Activated CD8-positive, alpha-beta T cell treated with anti-CD3 and anti-CD28 coated beads for 36 hours (primary cell): Measurements from ENCODE around the gene SUGCT. TPM values are rescaled to one million over a fixed set of nuclear protein-coding genes. Genes with fewer than 3 reads are reported as not detected.
A peak's percentile ranks its signal among the peaks of the same experiment; 100 is the strongest.

Experiments used
- ATAC-seq: fragments of 200-7000 bp; cut with Tn5 transposase; one replicate; pipeline ENCODE4 v1.10.0; 2021; ENCODE audit warnings: mild to moderate bottlenecking, moderate library complexity
- CTCF ChIA-PET: fragments of 350-600 bp; sonication (Branson Sonifier 250); formaldehyde crosslinking; loops from one replicate; lab custom pipeline; 2021; ENCODE audit warnings: antibody characterized with exemption; lab: Charles Lee
- POLR2A ChIA-PET: fragments of 350-600 bp; sonication (Branson Sonifier 250); formaldehyde crosslinking; loops from one replicate; lab custom pipeline; 2021; ENCODE audit warnings: antibody characterized with exemption; lab: Charles Lee
- DNase-seq: peaks from one replicate; pipeline ENCODE4 v3.0.0-alpha.2; 2020
- H3K27ac Mint-ChIP-seq: one replicate; pipeline ENCODE4 v1.8.0; 2021; ENCODE audit warnings: mild to moderate bottlenecking, mixed read lengths
- H3K27me3 Mint-ChIP-seq: one replicate; pipeline ENCODE4 v1.8.0; 2021; ENCODE audit warnings: mixed read lengths
- H3K36me3 Mint-ChIP-seq: one replicate; pipeline ENCODE4 v1.8.0; 2021; ENCODE audit warnings: low read depth, mixed read lengths
- H3K4me1 Mint-ChIP-seq: one replicate; pipeline ENCODE4 v1.8.0; 2021; ENCODE audit warnings: low read depth, mixed read lengths
- H3K4me3 Mint-ChIP-seq: one replicate; pipeline ENCODE4 v1.8.0; 2021; ENCODE audit warnings: mild to moderate bottlenecking, moderate library complexity, mixed read lengths
- H3K9me3 Mint-ChIP-seq: one replicate; pipeline ENCODE4 v1.8.0; 2021; ENCODE audit warnings: mixed read lengths
- CTCF ChIP-seq: fragments of 200-600 bp; IDR thresholded peaks from one replicate; pipeline ENCODE4 v1.8.0; 2022; ENCODE audit warnings: antibody characterized with exemption, mild to moderate bottlenecking
- intact Hi-C: fragments of 100-400 bp; cut with micrococcal nuclease; formaldehyde crosslinking; loops from one replicate; pipeline ENCODE4 v1.10.0; 2022
- total RNA-seq, 2 experiments: library from RNA; stranded (reverse); gene quantifications; one replicate each; pipeline ENCODE4 v1.2.3, GENCODE V29; 2021

SUGCT gene
- total RNA-seq, 2 experiments from 2014 or later = 1.6 to 2.0 TPM

- no peak for TF ChIP-seq CTCF
- Mint-ChIP-seq H3K4me3 (no peak overlapping the region), H3K36me3 (no peaks in the 10 kb centered on the region), H3K4me1 (no peaks in the 10 kb centered on the region), H3K9me3 (no peaks in the 10 kb centered on the region), H3K27ac (no peak overlapping the region), H3K27me3 (no peaks in the 10 kb centered on the region)
- ChIA-PET POLR2A (no interaction called here), CTCF (no interaction called here)
- ATAC-seq (no peak), DNase-seq (no peak)
- intact Hi-C loops = no loop called here
These were observed 364.9 kb downstream of the SUGCT start for GRCh38 chr7:40499718-40500117.

- ATAC-seq (no peak), DNase-seq (no peak)
- ChIA-PET POLR2A (no interaction called here), CTCF (no interaction called here)
- no peak for TF ChIP-seq CTCF
- intact Hi-C loops = no loop called here
- Mint-ChIP-seq H3K36me3 (no peaks in the 10 kb centered on the region), H3K4me1 (no peaks in the 10 kb centered on the region), H3K27ac (no peak overlapping the region), H3K9me3 (no peaks in the 10 kb centered on the region), H3K4me3 (no peak overlapping the region), H3K27me3 (no peaks in the 10 kb centered on the region)
These were observed 365.4 kb downstream of the SUGCT start for GRCh38 chr7:40500219-40500618.

DNA sequence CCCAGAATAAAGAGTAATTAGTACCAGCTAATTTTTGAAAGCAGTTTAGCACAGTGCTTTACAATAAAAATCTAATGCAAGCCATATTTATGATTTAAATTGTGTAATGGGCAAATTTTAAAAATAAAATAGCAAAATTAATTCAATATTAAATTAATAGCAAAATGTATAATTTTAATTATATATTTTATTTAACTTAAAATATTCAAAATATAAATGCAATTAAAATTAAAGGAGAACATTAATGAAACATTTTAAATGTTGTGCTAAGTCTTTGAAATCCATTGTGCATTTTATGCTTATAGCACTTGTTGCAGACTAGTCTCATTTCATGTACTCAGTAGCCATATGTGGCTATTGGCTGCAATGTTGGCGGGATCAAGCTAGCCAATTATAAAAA is 367.6 kb downstream of the SUGCT start:
- ChIA-PET CTCF (no interaction called here), POLR2A (no interaction called here)
- ATAC-seq (no peak), DNase-seq (no peak)
- intact Hi-C loops = no loop called here
- Mint-ChIP-seq H3K27me3 (no peaks in the 10 kb centered on the region), H3K9me3 (no peaks in the 10 kb centered on the region), H3K36me3 (no peaks in the 10 kb centered on the region), H3K4me3 (no peak overlapping the region), H3K4me1 (no peaks in the 10 kb centered on the region), H3K27ac (no peak overlapping the region)
- TF ChIP-seq CTCF = no peak

DNA sequence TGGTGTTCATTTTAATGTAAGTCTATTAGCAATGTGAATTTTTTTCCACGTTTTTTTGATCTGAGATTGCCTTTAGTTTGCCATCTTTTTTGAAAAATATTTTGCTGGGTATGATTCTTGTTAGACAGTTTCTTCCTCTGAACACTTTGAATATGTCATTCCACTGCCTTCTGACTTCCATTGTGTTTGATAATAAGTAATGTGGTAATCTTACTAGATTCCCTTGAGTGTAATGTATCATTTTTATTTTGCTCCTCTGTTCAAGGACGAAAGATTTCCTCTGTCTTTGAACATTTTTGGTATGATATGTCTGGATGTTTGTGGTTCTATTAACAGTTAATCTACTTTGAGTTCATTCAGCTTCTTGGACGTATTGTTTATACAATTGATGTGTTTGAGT is 371.4 kb downstream of the SUGCT start:
- ATAC-seq = no peak
- POLR2A ChIA-PET = no interaction called here

GRCh38 chr7:40507166-40507565 is 372.4 kb downstream of the SUGCT start:
- no peaks in the 10 kb centered on the region for H3K36me3 Mint-ChIP-seq
- no peak overlapping the region for H3K4me3 Mint-ChIP-seq
- POLR2A ChIA-PET = no interaction called here
- ATAC-seq (no peak), DNase-seq (no peak)
- H3K27ac Mint-ChIP-seq = no peak overlapping the region
- CTCF ChIA-PET = interaction anchor here (0.8 to 1.7 kb wide), 6 partner anchors 9 to 110 kb away, joined by 3 to 5 read pairs (median 3); no protein-coding TSS in a partner anchor
- peak; percentile 40 for TF ChIP-seq CTCF
- H3K27me3 Mint-ChIP-seq = no peaks in the 10 kb centered on the region
- intact Hi-C loops = no loop called here
- H3K9me3 Mint-ChIP-seq = no peaks in the 10 kb centered on the region
- no peaks in the 10 kb centered on the region for H3K4me1 Mint-ChIP-seq

More for the DNA sequence above, 371.4 kb downstream of the SUGCT start:
- Mint-ChIP-seq H3K27me3 (no peaks in the 10 kb centered on the region), H3K4me1 (no peaks in the 10 kb centered on the region), H3K36me3 (no peaks in the 10 kb centered on the region), H3K9me3 (no peaks in the 10 kb centered on the region), H3K4me3 (no peak overlapping the region), H3K27ac (no peak overlapping the region)
- CTCF ChIA-PET = no interaction called here
- intact Hi-C loops = no loop called here
- no peak for DNase-seq
- no peak for TF ChIP-seq CTCF
